SKM-1 treated with dmso at 0.1 percent for 144 hours (cell line): ENCODE measurements around the gene C19orf44.
"Not testable (repeated sequence)": the region's sequence is repeated elsewhere in the genome, so short reads cannot be mapped to it uniquely, and the experiment has no call there.

Experiments used
- DNase-seq: peaks from one replicate; lab custom pipeline; 2025; ENCODE audit not compliant: unreplicated experiment; lab: John Stamatoyannopoulos, UW

C19orf44 gene

GRCh38 chr19:16466802-16467427 is 29.3 kb upstream of the C19orf44 start:
- DNase-seq: not testable (repeated sequence)

GRCh38 chr19:16467581-16467980 is 28.6 kb upstream of the C19orf44 start:
- no peak for DNase-seq

- DNase-seq: no peak
Observed at GRCh38 chr19:16470541-16470910, 25.7 kb upstream of the C19orf44 start.

- DNase-seq: no peak
Observed at GRCh38 chr19:16470911-16471811, 25.0 kb upstream of the C19orf44 start.

GRCh38 chr19:16472559-16472899 is 23.7 kb upstream of the C19orf44 start:
- not testable (repeated sequence) for DNase-seq

- no peak for DNase-seq
Observed at GRCh38 chr19:16472992-16473391, 23.2 kb upstream of the C19orf44 start.

GRCh38 chr19:16473875-16474392 is 22.3 kb upstream of the C19orf44 start:
- no peak for DNase-seq

GRCh38 chr19:16476401-16476800 is 19.8 kb upstream of the C19orf44 start:
- no peak for DNase-seq

- no peak for DNase-seq
Observed at GRCh38 chr19:16477311-16477710, 18.9 kb upstream of the C19orf44 start.

GRCh38 chr19:16482745-16483144 is 13.4 kb upstream of the C19orf44 start:
- DNase-seq: no peak

GRCh38 chr19:16486476-16486875 is 9.7 kb upstream of the C19orf44 start:
- not testable (repeated sequence) for DNase-seq

- DNase-seq: no peak
Observed at GRCh38 chr19:16496613-16496983, 404 bp downstream of the C19orf44 start.

GRCh38 chr19:16497042-16497441 is 848 bp downstream of the C19orf44 start:
- DNase-seq: no peak

- DNase-seq: no peak
Observed at GRCh38 chr19:16497837-16498236, 1.6 kb downstream of the C19orf44 start.

GRCh38 chr19:16504271-16504670 is 8.1 kb downstream of the C19orf44 start:
- no peak for DNase-seq

GRCh38 chr19:16506161-16506560 is 10.0 kb downstream of the C19orf44 start:
- not testable (repeated sequence) for DNase-seq

- DNase-seq: no peak
Observed at GRCh38 chr19:16506961-16507360, 10.8 kb downstream of the C19orf44 start.

GRCh38 chr19:16508546-16508945 is 12.4 kb downstream of the C19orf44 start:
- no peak for DNase-seq

GRCh38 chr19:16509141-16510061 is 13.2 kb downstream of the C19orf44 start:
- no peak for DNase-seq

GRCh38 chr19:16512611-16513010 is 16.4 kb downstream of the C19orf44 start:
- DNase-seq: not testable (repeated sequence)

GRCh38 chr19:16514383-16515019 is 18.3 kb downstream of the C19orf44 start:
- DNase-seq: no peak
